C4-2B (cell line): ENCODE results near the gene NCK1.

Experiments used
- ZFX ChIP-seq: fragments of 450-650 bp; IDR thresholded peaks from 2 replicates; pipeline ENCODE4 v1.6.1; 2017
- TF ChIP-seq, protein P1 (sequence below): fragments of 450-650 bp; conservative IDR thresholded peaks from 2 replicates; pipeline ENCODE4 v1.5.1; 2017; ENCODE audit warnings: mild to moderate bottlenecking

DNA sequence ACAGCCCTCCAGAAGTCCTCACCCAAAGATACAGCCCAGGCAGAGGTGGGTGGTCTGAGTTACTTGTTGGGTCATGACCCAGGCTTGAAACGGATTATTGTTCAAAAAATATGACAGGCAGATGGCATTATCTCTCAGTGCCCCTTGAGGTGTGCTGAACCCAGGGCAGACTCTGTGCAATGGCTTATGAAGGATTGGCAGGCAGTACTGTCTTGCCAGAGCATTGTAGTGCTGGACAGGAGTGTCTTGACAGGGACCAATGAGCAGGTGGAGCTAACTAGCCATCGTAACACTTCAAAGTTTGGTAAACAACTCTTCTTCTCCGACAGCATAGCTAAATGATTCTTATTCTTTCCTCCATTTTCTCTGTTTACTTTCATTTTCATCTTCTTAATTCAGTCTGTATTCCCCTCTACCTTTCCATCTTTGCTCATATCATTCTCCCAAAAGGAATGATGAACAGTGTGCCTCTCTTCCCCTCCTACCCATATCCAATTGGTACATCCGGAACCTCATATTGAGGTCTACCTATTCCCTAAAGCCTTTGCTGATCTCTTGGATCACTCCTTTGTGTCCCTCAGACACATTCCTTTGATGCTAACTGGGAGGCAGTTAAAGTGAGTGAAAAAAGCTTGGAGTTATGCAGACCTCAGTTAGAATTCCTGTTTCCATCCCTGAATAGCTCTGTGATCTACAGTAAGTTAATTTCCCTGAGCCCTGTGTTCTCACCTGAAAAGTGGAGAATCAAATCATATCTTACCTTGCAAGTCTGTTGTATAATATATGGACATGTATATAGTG, 93.2 kb downstream of the NCK1 start:
- TF ChIP-seq, protein P1, sequence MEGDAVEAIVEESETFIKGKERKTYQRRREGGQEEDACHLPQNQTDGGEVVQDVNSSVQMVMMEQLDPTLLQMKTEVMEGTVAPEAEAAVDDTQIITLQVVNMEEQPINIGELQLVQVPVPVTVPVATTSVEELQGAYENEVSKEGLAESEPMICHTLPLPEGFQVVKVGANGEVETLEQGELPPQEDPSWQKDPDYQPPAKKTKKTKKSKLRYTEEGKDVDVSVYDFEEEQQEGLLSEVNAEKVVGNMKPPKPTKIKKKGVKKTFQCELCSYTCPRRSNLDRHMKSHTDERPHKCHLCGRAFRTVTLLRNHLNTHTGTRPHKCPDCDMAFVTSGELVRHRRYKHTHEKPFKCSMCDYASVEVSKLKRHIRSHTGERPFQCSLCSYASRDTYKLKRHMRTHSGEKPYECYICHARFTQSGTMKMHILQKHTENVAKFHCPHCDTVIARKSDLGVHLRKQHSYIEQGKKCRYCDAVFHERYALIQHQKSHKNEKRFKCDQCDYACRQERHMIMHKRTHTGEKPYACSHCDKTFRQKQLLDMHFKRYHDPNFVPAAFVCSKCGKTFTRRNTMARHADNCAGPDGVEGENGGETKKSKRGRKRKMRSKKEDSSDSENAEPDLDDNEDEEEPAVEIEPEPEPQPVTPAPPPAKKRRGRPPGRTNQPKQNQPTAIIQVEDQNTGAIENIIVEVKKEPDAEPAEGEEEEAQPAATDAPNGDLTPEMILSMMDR, result no peak
- no peak for TF ChIP-seq ZFX
